Left lung (tissue), 10 donors: ENCODE measurements around the gene GET4. TPM values are rescaled to one million over a fixed set of nuclear protein-coding genes. Genes with fewer than 3 reads are reported as not detected.
A peak's percentile ranks its signal among the peaks of the same experiment; 100 is the strongest.
"Not testable (repeated sequence)": the region's sequence is repeated elsewhere in the genome, so short reads cannot be mapped to it uniquely, and the experiment has no call there.

ENCODE experiments used
- ATAC-seq: fragments of 200-7000 bp; cut with Tn5 transposase; one replicate; pipeline ENCODE4 v1.9.1; 2020; ENCODE audit warnings: moderate library complexity
- DNase-seq, 4 donors: peaks; one replicate each; pipeline ENCODE4 v3.0.0-alpha.2; 2013 to 2020
- H3K27ac ChIP-seq, 2 donors: fragments of 200-600 bp; sonication (generic) in 1 of 2; one replicate each; pipeline versions ENCODE4 v1.5.0 to v1.8.0; 2020 to 2021
- H3K27me3 ChIP-seq, 2 donors: fragments of 200-600 bp; sonication (generic) in 1 of 2; one replicate each; pipeline versions ENCODE4 v1.5.0 to v1.8.0; 2020 to 2021
- H3K36me3 ChIP-seq, 2 donors: fragments of 200-600 bp; sonication (generic) in 1 of 2; one replicate each; pipeline versions ENCODE4 v1.5.0 to v1.8.0; 2020 to 2021
- H3K4me1 ChIP-seq, 2 donors: fragments of 200-600 bp; one replicate each; pipeline ENCODE4 v1.8.0; 2021
- H3K4me3 ChIP-seq, 2 donors: fragments of 200-600 bp; sonication (generic) in 1 of 2; one replicate each; pipeline versions ENCODE4 v1.5.0 to v1.8.0; 2020 to 2021; ENCODE audit warnings: mild to moderate bottlenecking in 1 of 2
- H3K9me3 ChIP-seq, 2 donors: fragments of 200-600 bp; sonication (generic) in 1 of 2; one replicate each; pipeline versions ENCODE4 v1.5.0 to v1.8.0; 2020 to 2021
- intact Hi-C, 2 donors: fragments of 100-400 bp; cut with DNase I; formaldehyde crosslinking; loops; one replicate each; pipeline versions ENCODE4 v1.11.2 to v1.14.2; 2022
- polyA plus RNA-seq, 6 donors: library from polyadenylated mRNA; unstranded; fragments of 120-200 nt; gene quantifications; one replicate each; pipeline ENCODE4 v1.2.1, GENCODE V29; 2013; ENCODE audit not compliant: insufficient read length in 6 of 6
- total RNA-seq, 2 donors: library from RNA; stranded (reverse); fragmentation: NEBNext Ultra II Directional; extraction: Animal tissue kit (Norgen Biotek cat#: 25700); gene quantifications; one replicate each; pipeline ENCODE4 v1.2.1, GENCODE V29; 2021
- TF ChIP-seq, protein P1 (sequence below), 2 donors: fragments of 200-600 bp; sonication (generic) in 1 of 2; IDR thresholded peaks; one replicate each; pipeline versions ENCODE4 v1.5.0 to v1.8.0; 2021; ENCODE audit warnings: antibody characterized with exemption in 2 of 2
- donor health status: DM: no; HTN: yes; CAD: no.
- donor health status: DM: no; HTN: no; CAD: no.

GET4 gene
- total and polyA plus RNA-seq, 8 donors = 25.0 to 39.0 (median 31.1) TPM

- H3K4me3 ChIP-seq = no peak overlapping the region
- no peaks in the 10 kb centered on the region for H3K27me3 ChIP-seq
- DNase-seq = peak in 1 of 4 donors; percentile 69
- H3K36me3 ChIP-seq = peaks cover 0 to 85% of the 10 kb centered on the region in 2 donors
- H3K27ac ChIP-seq = peak overlapping the region in 1 of 2 donors; percentile 55
- ATAC-seq = no peak
- H3K4me1 ChIP-seq = peaks cover 0 to 11% of the 10 kb centered on the region in 2 donors
- TF ChIP-seq, protein P1, sequence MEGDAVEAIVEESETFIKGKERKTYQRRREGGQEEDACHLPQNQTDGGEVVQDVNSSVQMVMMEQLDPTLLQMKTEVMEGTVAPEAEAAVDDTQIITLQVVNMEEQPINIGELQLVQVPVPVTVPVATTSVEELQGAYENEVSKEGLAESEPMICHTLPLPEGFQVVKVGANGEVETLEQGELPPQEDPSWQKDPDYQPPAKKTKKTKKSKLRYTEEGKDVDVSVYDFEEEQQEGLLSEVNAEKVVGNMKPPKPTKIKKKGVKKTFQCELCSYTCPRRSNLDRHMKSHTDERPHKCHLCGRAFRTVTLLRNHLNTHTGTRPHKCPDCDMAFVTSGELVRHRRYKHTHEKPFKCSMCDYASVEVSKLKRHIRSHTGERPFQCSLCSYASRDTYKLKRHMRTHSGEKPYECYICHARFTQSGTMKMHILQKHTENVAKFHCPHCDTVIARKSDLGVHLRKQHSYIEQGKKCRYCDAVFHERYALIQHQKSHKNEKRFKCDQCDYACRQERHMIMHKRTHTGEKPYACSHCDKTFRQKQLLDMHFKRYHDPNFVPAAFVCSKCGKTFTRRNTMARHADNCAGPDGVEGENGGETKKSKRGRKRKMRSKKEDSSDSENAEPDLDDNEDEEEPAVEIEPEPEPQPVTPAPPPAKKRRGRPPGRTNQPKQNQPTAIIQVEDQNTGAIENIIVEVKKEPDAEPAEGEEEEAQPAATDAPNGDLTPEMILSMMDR (IDR thresholded peaks at IDR 0.05) = no peak
- intact Hi-C loops = no loop called here
- H3K9me3 ChIP-seq = no peaks in the 10 kb centered on the region
Observed at GRCh38 chr7:868189-868486, 8.2 kb upstream of the GET4 start.

GRCh38 chr7:869348-869747, 7.0 kb upstream of the GET4 start:
- intact Hi-C loops = no loop called here
- DNase-seq (peak in 1 of 4 donors; percentile 49), ATAC-seq (no peak)
- peaks cover 7 to 23% of the 10 kb centered on the region in 2 donors for H3K4me1 ChIP-seq
- H3K9me3 ChIP-seq = no peaks in the 10 kb centered on the region
- H3K4me3 ChIP-seq = no peak overlapping the region
- H3K27ac ChIP-seq = no peak overlapping the region
- H3K36me3 ChIP-seq = peaks cover 0 to 76% of the 10 kb centered on the region in 2 donors
- TF ChIP-seq, protein P1 (IDR thresholded peaks at IDR 0.05) = no peak
- no peaks in the 10 kb centered on the region for H3K27me3 ChIP-seq

DNA sequence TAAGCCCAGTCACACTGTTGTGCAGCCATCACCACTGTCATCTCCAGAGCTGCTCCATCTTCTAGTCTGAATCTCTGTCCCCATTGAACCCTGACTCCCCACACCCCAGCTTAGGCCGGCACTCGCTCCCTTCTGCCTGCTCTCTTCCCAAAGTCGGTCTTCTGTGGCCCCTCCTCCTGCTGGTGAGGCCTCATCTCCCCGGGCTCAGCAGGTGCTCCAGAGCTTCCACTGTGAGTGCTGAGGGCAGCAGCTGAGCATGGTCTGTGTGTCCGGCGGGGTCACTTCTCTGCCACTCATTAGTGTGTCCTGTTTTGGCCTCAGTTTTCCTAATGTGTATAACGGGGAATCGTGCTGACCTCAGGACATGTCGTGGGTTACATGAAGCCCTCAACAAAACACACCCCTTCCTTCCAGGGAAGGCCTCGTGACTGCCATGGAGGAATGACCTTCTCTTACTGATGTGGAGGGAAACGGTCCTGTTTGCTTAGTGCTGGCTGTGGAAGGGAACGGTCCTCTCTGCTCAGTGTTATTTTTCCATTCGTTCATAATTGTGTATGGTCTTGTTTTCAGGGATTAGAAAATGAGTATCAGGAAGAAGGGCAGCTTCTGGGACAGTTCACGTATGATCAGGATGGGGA, 4.3 kb upstream of the GET4 start:
- H3K4me1 ChIP-seq = peaks cover 7 to 36% of the 10 kb centered on the region in 2 donors

GRCh38 chr7:872685-873084, 3.7 kb upstream of the GET4 start:
- not testable (repeated sequence) for H3K27me3 ChIP-seq, H3K9me3 ChIP-seq, H3K27ac ChIP-seq, ATAC-seq, H3K4me3 ChIP-seq
- intact Hi-C loops = loop anchor here in 1 of 2 donors (5.0 kb wide), 1 partner anchor 85 kb away; no protein-coding TSS in a partner anchor
- Histone ChIP-seq H3K4me1 (peaks cover 7 to 31% of the 10 kb centered on the region in 2 donors), H3K36me3 (peaks cover 0 to 46% of the 10 kb centered on the region in 2 donors)
- DNase-seq = peak in 1 of 4 donors; percentile 32

More for the DNA sequence above, 4.3 kb upstream of the GET4 start:
- no peaks in the 10 kb centered on the region for H3K9me3 ChIP-seq
- TF ChIP-seq, protein P1 (IDR thresholded peaks at IDR 0.05) = no peak
- H3K36me3 ChIP-seq = peaks cover 0 to 52% of the 10 kb centered on the region in 2 donors
- ATAC-seq = no peak
- DNase-seq = peak in 1 of 4 donors; percentile 50
- intact Hi-C loops = loop anchor here in 1 of 2 donors (5.0 kb wide), 1 partner anchor 85 kb away; no protein-coding TSS in a partner anchor
- H3K27ac ChIP-seq = no peak overlapping the region
- no peak overlapping the region for H3K4me3 ChIP-seq
- no peaks in the 10 kb centered on the region for H3K27me3 ChIP-seq

GRCh38 chr7:873367-874002, 2.9 kb upstream of the GET4 start:
- ATAC-seq (peak; percentile 70), DNase-seq (peak; percentile 58 to 93 (median 86))
- peaks cover 0 to 40% of the 10 kb centered on the region in 2 donors for H3K36me3 ChIP-seq
- peaks cover 12 to 39% of the 10 kb centered on the region in 2 donors for H3K4me1 ChIP-seq
- no peak overlapping the region for H3K4me3 ChIP-seq
- peak overlapping the region; percentile 62 to 65 for H3K27ac ChIP-seq
- no peaks in the 10 kb centered on the region for H3K9me3 ChIP-seq
- H3K27me3 ChIP-seq = no peaks in the 10 kb centered on the region
- TF ChIP-seq, protein P1 (IDR thresholded peaks at IDR 0.05) = peak; percentile 82 to 95
- intact Hi-C loops = loop anchor here in 1 of 2 donors (5.0 kb wide), 1 partner anchor 86 kb away; no protein-coding TSS in a partner anchor
